HCT116 (cell line): Measurements from ENCODE around the gene OSTF1. TPM values are rescaled to one million over a fixed set of nuclear protein-coding genes. Genes with fewer than 3 reads are reported as not detected.

Experiments
- ATAC-seq: fragments of 200-7000 bp; cut with Tn5 transposase; 2 replicates; pipeline ENCODE4 v1.9.1; 2020; ENCODE audit warnings: mild to moderate bottlenecking, moderate library complexity
- BruUV-seq: library from RNA; stranded (reverse); fragments of 400-500 nt; replicated peaks from 2 replicates; lab custom pipeline; 2021; lab: Mats Ljungman, UMichigan
- CTCF ChIA-PET: fragments of 300-600 bp; sonication (Branson Sonifier 250); formaldehyde crosslinking; loops from one replicate; lab custom pipeline; 2021; ENCODE audit warnings: antibody characterized with exemption; lab: Charles Lee
- POLR2A ChIA-PET: fragments of 300-600, 350-600 bp; sonication (Branson Sonifier 250); formaldehyde crosslinking; loops from one replicate; lab custom pipeline; 2021; ENCODE audit warnings: antibody characterized with exemption; lab: Charles Lee
- RAD21 ChIA-PET, 2 experiments: fragments of 300-600 bp; sonication (Branson Sonifier 250); formaldehyde crosslinking; loops; one replicate each; lab custom pipeline; 2023; ENCODE audit warnings: low total read pairs in 2 of 2; ENCODE audit not compliant: uncharacterized antibody in 2 of 2, unreplicated experiment in 2 of 2, low non-redundant PET in 1 of 2; lab: Charles Lee
- DNase-seq: peaks from one replicate; pipeline ENCODE4 v3.0.0-alpha.2; 2010; ENCODE audit warnings: low read depth, low spot score
- H2AFZ ChIP-seq: fragments of 200-600 bp; shearing (Covaris generic), sonication (generic); 2 replicates; pipeline ENCODE4 v1.6.1; 2017; ENCODE audit warnings: low read depth, mixed run types, mixed read lengths, antibody characterized with exemption, low read length; ENCODE audit not compliant: poor library complexity, severe bottlenecking
- H3K27ac ChIP-seq: 2 replicates; pipeline ENCODE4 v1.5.1; 2012; ENCODE audit warnings: low read depth, low read length
- H3K27me3 ChIP-seq: fragments of 200-600 bp; sonication (generic); 2 replicates; pipeline ENCODE4 v1.6.1; 2016; ENCODE audit warnings: mixed run types, low read length, mixed read lengths; ENCODE audit not compliant: insufficient read depth
- H3K36me3 ChIP-seq, 2 experiments: fragments of 200-500 bp in 1 of 2; fragments of 200-600 bp in 1 of 2; sonication (Bioruptor generic) in 1 of 2; sonication (generic) in 1 of 2; 2 replicates each; pipeline versions ENCODE4 v1.5.1 to v1.6.1; 2014 to 2016; ENCODE audit warnings: low read length in 2 of 2, inconsistent platforms in 1 of 2, mixed read lengths in 1 of 2, mixed run types in 1 of 2; ENCODE audit not compliant: insufficient read depth in 2 of 2, control insufficient read depth in 1 of 2
- H3K4me1 ChIP-seq, 2 experiments: fragments of 200-600 bp in 1 of 2; sonication (generic) in 1 of 2; 2 replicates each; pipeline versions ENCODE4 v1.5.1 to v1.6.1; 2012 to 2017; ENCODE audit warnings: low read length in 2 of 2, inconsistent platforms in 1 of 2, mild to moderate bottlenecking in 1 of 2, mixed read lengths in 1 of 2, mixed run types in 1 of 2, moderate library complexity in 1 of 2; ENCODE audit not compliant: insufficient read depth in 2 of 2, control insufficient read depth in 1 of 2
- H3K4me2 ChIP-seq: fragments of 200-600 bp; sonication (generic); 2 replicates; pipeline ENCODE4 v1.6.1; 2017; ENCODE audit warnings: mixed run types, low read length, mixed read lengths
- H3K4me3 ChIP-seq, 2 experiments: fragments of 200-600 bp in 1 of 2; sonication (generic) in 1 of 2; replicated peaks in 1 of 2; 2 replicates each; pipeline ENCODE4 v1.5.1; 2011 to 2016; ENCODE audit warnings: low read length in 2 of 2, control low read depth in 1 of 2, low read depth in 1 of 2, mild to moderate bottlenecking in 1 of 2, mixed read lengths in 1 of 2, mixed run types in 1 of 2
- H3K79me2 ChIP-seq: fragments of 200-600 bp; sonication (generic); 2 replicates; pipeline ENCODE4 v1.6.1; 2017; ENCODE audit warnings: mild to moderate bottlenecking, mixed run types, low read length, moderate library complexity, mixed read lengths; ENCODE audit not compliant: insufficient read depth
- H3K9ac ChIP-seq: fragments of 200-600 bp; sonication (generic); 2 replicates; pipeline ENCODE4 v1.6.1; 2016; ENCODE audit warnings: low read length, mixed read lengths
- H3K9me2 ChIP-seq: fragments of 200-600 bp; sonication (generic), shearing (Covaris generic); 2 replicates; pipeline ENCODE4 v1.6.1; 2017; ENCODE audit warnings: mixed run types, mild to moderate bottlenecking, moderate library complexity; ENCODE audit not compliant: insufficient read depth
- H3K9me3 ChIP-seq, 2 experiments: fragments of 200-500 bp in 1 of 2; fragments of 200-600 bp in 1 of 2; sonication (Bioruptor generic) in 1 of 2; sonication (generic) in 1 of 2; 2 replicates each; pipeline ENCODE4 v1.6.1; 2014 to 2017; ENCODE audit warnings: low read length in 2 of 2, mixed read lengths in 2 of 2, inconsistent platforms in 1 of 2, low read depth in 1 of 2, mild to moderate bottlenecking in 1 of 2, mixed run types in 1 of 2, moderate library complexity in 1 of 2; ENCODE audit not compliant: control insufficient read depth in 1 of 2, insufficient read depth in 1 of 2
- H4K20me1 ChIP-seq: fragments of 200-600 bp; sonication (generic), shearing (Covaris generic); 2 replicates; pipeline ENCODE4 v1.6.1; 2017; ENCODE audit warnings: mixed run types, mild to moderate bottlenecking, moderate library complexity; ENCODE audit not compliant: insufficient read depth
- CEBPB ChIP-seq: IDR thresholded peaks from 2 replicates; pipeline ENCODE4 v1.6.1; 2012; ENCODE audit warnings: low read depth
- EZH2 ChIP-seq: fragments of 200-600 bp; sonication (generic); IDR thresholded peaks from 2 replicates; pipeline ENCODE4 v1.6.1; 2017; ENCODE audit warnings: antibody characterized with exemption, mixed run types
- EZH2phosphoT487 ChIP-seq: fragments of 200-600 bp; IDR thresholded peaks from 2 replicates; pipeline ENCODE4 v1.6.1; 2018; ENCODE audit warnings: antibody characterized with exemption, borderline replicate concordance
- FOSL1 ChIP-seq: IDR thresholded peaks from 2 replicates; pipeline ENCODE4 v1.6.1; 2012; ENCODE audit warnings: low read depth
- JUND ChIP-seq: IDR thresholded peaks from 2 replicates; pipeline ENCODE4 v1.6.1; 2012
- POLR2A ChIP-seq: IDR thresholded peaks from 2 replicates; pipeline ENCODE4 v1.7.0; 2011; ENCODE audit warnings: borderline replicate concordance; ENCODE audit not compliant: insufficient read depth, insufficient read length; ENCODE audit errors: extremely low read depth
- POLR2AphosphoS5 ChIP-seq: IDR thresholded peaks from 2 replicates; pipeline ENCODE4 v1.6.1; 2011; ENCODE audit warnings: mild to moderate bottlenecking, low read depth, low read length, moderate library complexity
- SIN3A ChIP-seq: IDR thresholded peaks from 2 replicates; pipeline ENCODE4 v1.6.1; 2012; ENCODE audit warnings: low read depth
- SP1 ChIP-seq: IDR thresholded peaks from 2 replicates; pipeline ENCODE4 v1.6.1; 2012; ENCODE audit warnings: low read depth
- SRF ChIP-seq: IDR thresholded peaks from 2 replicates; pipeline ENCODE4 v1.6.1; 2012; ENCODE audit warnings: low read depth
- TCF7L2 ChIP-seq: IDR thresholded peaks from 2 replicates; pipeline ENCODE4 v1.7.0; 2011; ENCODE audit warnings: borderline replicate concordance, inconsistent platforms; ENCODE audit not compliant: insufficient read depth, insufficient read length; ENCODE audit errors: extremely low read depth
- YY1 ChIP-seq: IDR thresholded peaks from 2 replicates; pipeline ENCODE4 v1.6.1; 2011; ENCODE audit warnings: low read length, low read depth, moderate library complexity, mild to moderate bottlenecking; ENCODE audit not compliant: insufficient replicate concordance; ENCODE audit errors: extremely low read depth
- ZFX ChIP-seq: fragments of 450-650 bp; IDR thresholded peaks from 2 replicates; pipeline ENCODE4 v1.6.1; 2017
- ZNF274 ChIP-seq: fragments of 200-500 bp; sonication (Bioruptor generic); IDR thresholded peaks from 2 replicates; pipeline ENCODE4 v1.6.1; 2014; ENCODE audit warnings: mild to moderate bottlenecking, low read depth, low read length, inconsistent platforms
- intact Hi-C: fragments of 100-400 bp; cut with micrococcal nuclease; formaldehyde crosslinking; loops from 2 replicates; pipeline ENCODE4 v1.10.0; 2022
- total RNA-seq: library from RNA; stranded (reverse); gene quantifications from one replicate; pipeline ENCODE4 v1.2.1, GENCODE V29; 2021; ENCODE audit not compliant: unreplicated experiment
- TF ChIP-seq, protein P1 (sequence below): IDR thresholded peaks from 2 replicates; pipeline ENCODE4 v1.6.1; 2012; ENCODE audit warnings: low read depth
- TF ChIP-seq, protein P2 (sequence below), 3 experiments: fragments of 200-600 bp in 1 of 3; sonication (generic) in 1 of 3; IDR thresholded peaks in 2 of 3; conservative IDR thresholded peaks in 1 of 3; 2 replicates each; pipeline ENCODE4 v1.5.1; 2012 to 2017; ENCODE audit warnings: low read depth in 2 of 3, low read length in 2 of 3, antibody characterized with exemption in 1 of 3, borderline replicate concordance in 1 of 3, control low read depth in 1 of 3, mild to moderate bottlenecking in 1 of 3, mixed read lengths in 1 of 3, mixed run types in 1 of 3, moderate library complexity in 1 of 3; ENCODE audit not compliant: insufficient read depth in 1 of 3
- TF ChIP-seq, protein P3 (sequence below): IDR thresholded peaks from 2 replicates; pipeline ENCODE4 v1.6.1; 2012
- TF ChIP-seq, protein P4 (sequence below): IDR thresholded peaks from 2 replicates; pipeline ENCODE4 v1.6.1; 2011; ENCODE audit warnings: mild to moderate bottlenecking, low read length, moderate library complexity; ENCODE audit not compliant: insufficient replicate concordance; ENCODE audit errors: extremely low read depth

The OSTF1 gene
- total RNA-seq, 1 experiment from 2014 or later = 20.7 TPM

DNA sequence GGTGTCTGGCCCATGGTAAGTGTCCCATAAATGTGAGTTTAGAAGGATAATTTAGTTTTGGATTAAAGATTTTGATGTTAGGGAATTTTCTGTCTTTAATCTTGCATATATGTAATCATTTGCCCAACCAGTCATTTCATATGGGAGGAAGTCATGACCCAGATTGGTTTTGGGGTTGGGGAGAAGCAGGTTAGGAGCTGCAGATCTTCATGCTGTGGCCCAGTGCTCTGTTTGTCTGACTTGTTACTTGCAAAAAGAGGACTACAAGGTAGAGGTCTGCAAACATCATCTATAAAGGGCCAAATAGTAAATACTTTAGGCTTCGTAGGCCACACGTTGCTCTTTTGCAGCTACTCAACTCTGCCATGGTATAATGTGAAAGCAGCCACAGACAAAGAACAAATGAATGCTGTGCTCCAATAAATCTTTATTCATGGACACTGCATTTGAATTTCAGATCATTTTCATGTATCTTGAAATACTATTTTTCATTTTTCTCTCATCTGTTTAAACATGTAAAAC lies 16.8 kb downstream of the OSTF1 start:
- POLR2A ChIA-PET = no interaction called here
- CTCF ChIA-PET = no interaction called here
- Histone ChIP-seq H3K36me3 (no peaks in the 10 kb centered on the region), H3K9me3 (no peaks in the 10 kb centered on the region), H3K27me3 (no peaks in the 10 kb centered on the region), H3K27ac (no peak overlapping the region), H2AFZ (no peak overlapping the region), H3K9ac (no peak overlapping the region), H3K4me1 (no peaks in the 10 kb centered on the region), H3K4me2 (no peak overlapping the region), H3K4me3 (no peak overlapping the region), H3K9me2 (no peaks in the 10 kb centered on the region), H3K79me2 (no peaks in the 10 kb centered on the region), H4K20me1 (no peaks in the 10 kb centered on the region)
- ATAC-seq (no peak), DNase-seq (no peak)
- BruUV-seq = no TSS peak
- intact Hi-C loops = no loop called here
- RAD21 ChIA-PET = no interaction called here
- no peak for TF ChIP-seq TCF7L2
- no peak for TF ChIP-seq FOSL1
- no peak for TF ChIP-seq SP1
- TF ChIP-seq, protein P1, sequence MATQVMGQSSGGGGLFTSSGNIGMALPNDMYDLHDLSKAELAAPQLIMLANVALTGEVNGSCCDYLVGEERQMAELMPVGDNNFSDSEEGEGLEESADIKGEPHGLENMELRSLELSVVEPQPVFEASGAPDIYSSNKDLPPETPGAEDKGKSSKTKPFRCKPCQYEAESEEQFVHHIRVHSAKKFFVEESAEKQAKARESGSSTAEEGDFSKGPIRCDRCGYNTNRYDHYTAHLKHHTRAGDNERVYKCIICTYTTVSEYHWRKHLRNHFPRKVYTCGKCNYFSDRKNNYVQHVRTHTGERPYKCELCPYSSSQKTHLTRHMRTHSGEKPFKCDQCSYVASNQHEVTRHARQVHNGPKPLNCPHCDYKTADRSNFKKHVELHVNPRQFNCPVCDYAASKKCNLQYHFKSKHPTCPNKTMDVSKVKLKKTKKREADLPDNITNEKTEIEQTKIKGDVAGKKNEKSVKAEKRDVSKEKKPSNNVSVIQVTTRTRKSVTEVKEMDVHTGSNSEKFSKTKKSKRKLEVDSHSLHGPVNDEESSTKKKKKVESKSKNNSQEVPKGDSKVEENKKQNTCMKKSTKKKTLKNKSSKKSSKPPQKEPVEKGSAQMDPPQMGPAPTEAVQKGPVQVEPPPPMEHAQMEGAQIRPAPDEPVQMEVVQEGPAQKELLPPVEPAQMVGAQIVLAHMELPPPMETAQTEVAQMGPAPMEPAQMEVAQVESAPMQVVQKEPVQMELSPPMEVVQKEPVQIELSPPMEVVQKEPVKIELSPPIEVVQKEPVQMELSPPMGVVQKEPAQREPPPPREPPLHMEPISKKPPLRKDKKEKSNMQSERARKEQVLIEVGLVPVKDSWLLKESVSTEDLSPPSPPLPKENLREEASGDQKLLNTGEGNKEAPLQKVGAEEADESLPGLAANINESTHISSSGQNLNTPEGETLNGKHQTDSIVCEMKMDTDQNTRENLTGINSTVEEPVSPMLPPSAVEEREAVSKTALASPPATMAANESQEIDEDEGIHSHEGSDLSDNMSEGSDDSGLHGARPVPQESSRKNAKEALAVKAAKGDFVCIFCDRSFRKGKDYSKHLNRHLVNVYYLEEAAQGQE = no peak
- no peak for TF ChIP-seq EZH2
- TF ChIP-seq ZFX = no peak
- TF ChIP-seq, protein P2, sequence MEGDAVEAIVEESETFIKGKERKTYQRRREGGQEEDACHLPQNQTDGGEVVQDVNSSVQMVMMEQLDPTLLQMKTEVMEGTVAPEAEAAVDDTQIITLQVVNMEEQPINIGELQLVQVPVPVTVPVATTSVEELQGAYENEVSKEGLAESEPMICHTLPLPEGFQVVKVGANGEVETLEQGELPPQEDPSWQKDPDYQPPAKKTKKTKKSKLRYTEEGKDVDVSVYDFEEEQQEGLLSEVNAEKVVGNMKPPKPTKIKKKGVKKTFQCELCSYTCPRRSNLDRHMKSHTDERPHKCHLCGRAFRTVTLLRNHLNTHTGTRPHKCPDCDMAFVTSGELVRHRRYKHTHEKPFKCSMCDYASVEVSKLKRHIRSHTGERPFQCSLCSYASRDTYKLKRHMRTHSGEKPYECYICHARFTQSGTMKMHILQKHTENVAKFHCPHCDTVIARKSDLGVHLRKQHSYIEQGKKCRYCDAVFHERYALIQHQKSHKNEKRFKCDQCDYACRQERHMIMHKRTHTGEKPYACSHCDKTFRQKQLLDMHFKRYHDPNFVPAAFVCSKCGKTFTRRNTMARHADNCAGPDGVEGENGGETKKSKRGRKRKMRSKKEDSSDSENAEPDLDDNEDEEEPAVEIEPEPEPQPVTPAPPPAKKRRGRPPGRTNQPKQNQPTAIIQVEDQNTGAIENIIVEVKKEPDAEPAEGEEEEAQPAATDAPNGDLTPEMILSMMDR (IDR thresholded peaks at IDR 0.05 in 2 of 3, conservative IDR thresholded peaks at IDR 0.05 in 1 of 3; ENCODE audit: borderline replicate concordance in 1 of 3, insufficient read depth in 1 of 3, low read depth in 2 of 3, low read length in 2 of 3) = no peak
- TF ChIP-seq, protein P3, sequence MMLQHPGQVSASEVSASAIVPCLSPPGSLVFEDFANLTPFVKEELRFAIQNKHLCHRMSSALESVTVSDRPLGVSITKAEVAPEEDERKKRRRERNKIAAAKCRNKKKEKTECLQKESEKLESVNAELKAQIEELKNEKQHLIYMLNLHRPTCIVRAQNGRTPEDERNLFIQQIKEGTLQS = no peak
- TF ChIP-seq, protein P4, sequence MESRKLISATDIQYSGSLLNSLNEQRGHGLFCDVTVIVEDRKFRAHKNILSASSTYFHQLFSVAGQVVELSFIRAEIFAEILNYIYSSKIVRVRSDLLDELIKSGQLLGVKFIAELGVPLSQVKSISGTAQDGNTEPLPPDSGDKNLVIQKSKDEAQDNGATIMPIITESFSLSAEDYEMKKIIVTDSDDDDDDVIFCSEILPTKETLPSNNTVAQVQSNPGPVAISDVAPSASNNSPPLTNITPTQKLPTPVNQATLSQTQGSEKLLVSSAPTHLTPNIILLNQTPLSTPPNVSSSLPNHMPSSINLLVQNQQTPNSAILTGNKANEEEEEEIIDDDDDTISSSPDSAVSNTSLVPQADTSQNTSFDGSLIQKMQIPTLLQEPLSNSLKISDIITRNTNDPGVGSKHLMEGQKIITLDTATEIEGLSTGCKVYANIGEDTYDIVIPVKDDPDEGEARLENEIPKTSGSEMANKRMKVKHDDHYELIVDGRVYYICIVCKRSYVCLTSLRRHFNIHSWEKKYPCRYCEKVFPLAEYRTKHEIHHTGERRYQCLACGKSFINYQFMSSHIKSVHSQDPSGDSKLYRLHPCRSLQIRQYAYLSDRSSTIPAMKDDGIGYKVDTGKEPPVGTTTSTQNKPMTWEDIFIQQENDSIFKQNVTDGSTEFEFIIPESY = no peak
- no peak for TF ChIP-seq POLR2A
- TF ChIP-seq YY1 = no peak
- TF ChIP-seq CEBPB = no peak
- TF ChIP-seq POLR2AphosphoS5 = no peak
- TF ChIP-seq ZNF274 = no peak
- TF ChIP-seq JUND = no peak
- no peak for TF ChIP-seq SIN3A
- no peak for TF ChIP-seq EZH2phosphoT487
- TF ChIP-seq SRF = no peak
